D341Med (cell line): ENCODE measurements around the gene TMEM123.
"Not testable (repeated sequence)": the region's sequence is repeated elsewhere in the genome, so short reads cannot be mapped to it uniquely, and the experiment has no call there.

ENCODE experiments used
- DNase-seq: peaks from one replicate; pipeline ENCODE4 v3.0.0; 2012; ENCODE audit warnings: low spot score

The TMEM123 gene

DNA sequence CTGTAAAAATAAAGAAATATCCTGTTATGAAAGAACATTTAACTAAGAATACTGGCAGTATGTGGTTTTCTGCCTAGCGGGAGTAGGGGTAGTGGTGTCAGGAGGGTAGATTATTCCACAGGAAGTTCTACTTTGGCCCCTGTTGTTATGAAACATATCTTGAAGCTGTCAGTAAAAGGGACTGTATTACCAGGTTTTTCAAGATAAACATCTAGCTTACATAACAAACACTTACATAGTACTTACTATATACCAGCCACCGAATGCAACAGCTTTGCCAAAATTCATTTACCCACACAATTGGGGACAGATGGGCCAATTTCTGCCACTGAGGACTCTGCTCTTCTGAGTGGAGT, 3.7 kb downstream of the TMEM123 start:
- no peak for DNase-seq

DNA sequence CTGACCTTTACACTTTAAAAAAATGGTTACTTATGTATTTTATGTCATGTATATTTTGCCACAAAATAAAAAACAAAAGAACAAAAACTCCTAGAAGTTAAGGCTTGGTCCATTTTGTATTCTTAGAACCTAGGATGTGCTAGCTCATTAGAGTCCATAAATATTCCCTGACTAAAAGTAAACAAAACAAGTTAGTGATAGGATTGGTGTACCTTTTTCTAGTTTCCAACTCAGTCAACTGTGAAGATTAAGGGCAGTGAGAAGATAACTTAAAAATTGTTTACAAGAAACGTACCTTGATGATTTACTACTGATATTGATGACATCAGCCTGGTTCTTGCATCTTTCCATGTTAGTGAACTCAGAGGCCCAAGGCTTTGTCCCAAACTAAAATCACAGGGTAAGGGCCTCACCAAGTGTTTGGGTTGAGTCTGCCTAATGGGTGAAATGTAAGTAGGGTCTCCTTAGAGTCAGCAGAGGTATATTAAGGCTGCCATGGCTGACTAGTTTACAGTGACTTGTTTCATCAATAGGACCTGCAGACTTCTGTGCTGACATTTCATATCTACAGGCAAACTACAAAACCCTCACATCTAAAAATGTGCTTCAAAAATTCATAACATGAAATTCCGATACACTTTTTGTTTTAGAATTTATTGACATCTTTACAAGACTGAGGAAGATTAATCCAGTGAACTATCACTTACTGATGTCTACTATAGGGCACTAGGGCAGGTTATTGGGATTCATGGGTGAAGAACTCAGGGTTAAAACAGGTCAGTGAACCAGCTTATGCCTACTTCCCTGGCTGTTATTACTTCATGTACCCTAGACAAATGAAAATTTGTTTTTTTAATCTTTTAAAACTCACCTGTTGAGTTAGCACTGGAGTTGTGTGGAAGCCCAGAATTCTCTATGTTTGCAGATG, 4.4 kb downstream of the TMEM123 start:
- DNase-seq, result no peak

DNA sequence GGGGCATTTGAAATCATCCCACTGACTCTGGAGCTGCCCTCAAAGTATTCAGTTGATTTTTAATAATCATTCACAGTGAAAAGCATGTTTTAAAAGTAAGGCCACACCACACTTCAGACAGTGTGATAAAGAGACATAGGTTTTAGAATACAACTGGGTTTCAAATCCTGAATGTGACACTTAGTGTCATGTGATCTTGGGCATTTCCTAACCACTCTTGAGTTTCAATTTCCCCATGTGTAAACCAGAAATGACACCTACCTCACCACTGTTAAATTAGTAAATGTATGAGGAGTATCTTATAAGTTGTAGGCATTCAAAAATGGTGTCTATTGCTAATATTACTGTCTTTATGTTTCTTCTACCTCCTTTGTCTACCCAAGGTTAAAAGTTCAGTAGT, 5.4 kb downstream of the TMEM123 start:
- no peak for DNase-seq

DNA sequence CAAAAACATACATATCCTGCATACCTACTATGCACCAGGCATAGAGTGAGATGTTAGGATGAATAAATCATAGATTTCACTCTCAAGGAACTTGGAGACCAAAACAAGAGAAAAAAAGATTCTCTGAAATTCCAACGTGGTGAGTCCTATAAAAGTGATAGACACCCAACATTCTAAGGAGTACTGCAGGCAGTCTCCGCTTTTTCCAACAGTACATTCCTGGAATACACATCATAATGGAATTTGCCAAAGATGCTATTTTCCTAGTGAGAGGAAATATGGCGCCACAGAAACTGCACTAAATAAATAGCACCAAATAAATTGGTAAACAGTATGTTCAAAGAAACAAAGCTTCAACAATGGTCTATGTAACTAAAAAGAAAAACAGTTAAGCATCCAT, 6.0 kb downstream of the TMEM123 start:
- DNase-seq, result no peak

GRCh38 chr11:102444693-102445092, 7.9 kb downstream of the TMEM123 start:
- not testable (repeated sequence) for DNase-seq

- DNase-seq, result not testable (repeated sequence)
Measured at GRCh38 chr11:102444142-102444541, 8.4 kb downstream of the TMEM123 start.

- DNase-seq, result not testable (repeated sequence)
Measured at GRCh38 chr11:102439063-102439363, 13.6 kb downstream of the TMEM123 start.

DNA sequence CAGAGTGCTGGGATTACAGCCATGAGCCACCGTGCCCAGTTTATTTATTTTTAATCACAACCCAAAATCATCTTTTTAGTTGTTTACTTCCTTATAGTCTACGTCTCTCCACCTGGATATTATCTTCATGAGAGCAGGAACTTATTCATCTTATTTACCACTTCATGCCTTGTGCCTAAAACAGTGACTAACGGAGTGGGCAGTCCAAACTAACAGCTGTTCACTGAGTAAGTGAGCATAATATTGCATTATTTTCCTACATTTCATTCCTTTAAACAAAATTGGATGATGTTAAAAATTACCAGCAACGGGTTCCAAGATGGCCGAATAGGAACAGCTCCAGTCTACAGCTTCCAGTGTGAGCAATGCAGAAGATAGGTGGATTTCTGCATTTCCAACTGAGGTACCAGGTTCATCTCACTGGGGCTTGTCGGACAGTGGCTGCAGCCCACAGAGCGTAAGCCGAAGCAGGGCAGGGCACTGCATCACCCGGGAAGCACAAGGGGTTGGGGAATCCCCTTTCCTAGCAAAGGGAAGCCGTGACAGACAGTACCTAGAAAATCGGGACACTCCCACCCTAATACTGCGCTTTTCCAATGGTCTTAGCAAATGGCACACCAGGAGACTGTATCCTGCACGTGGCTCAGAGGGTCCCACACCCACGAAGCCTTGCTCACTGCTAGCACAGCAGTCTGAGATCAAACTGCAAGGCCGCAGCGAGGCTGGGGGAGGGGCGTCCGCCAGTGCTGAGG, 14.1 kb downstream of the TMEM123 start:
- no peak for DNase-seq

DNA sequence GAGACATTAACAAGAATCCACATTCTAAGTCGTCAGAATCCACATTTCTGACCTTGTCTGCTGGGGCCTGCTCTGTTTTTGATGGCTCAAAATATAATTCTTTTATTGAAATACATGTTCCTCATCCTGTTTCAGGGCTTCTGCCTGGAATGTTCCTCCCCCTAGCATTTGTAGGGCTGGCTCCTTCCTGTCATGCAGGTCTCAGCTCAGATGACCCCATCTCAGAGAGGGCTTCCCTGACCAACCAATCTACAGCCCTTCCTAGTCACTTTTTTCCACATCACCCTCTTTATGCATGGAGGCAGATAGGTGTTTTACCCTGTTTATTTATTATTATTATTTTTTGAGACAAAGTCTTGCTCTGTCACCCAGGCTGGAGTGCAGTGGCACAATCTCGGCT, 14.8 kb downstream of the TMEM123 start:
- no peak for DNase-seq

GRCh38 chr11:102436976-102437375, 15.6 kb downstream of the TMEM123 start:
- DNase-seq, result no peak

DNA sequence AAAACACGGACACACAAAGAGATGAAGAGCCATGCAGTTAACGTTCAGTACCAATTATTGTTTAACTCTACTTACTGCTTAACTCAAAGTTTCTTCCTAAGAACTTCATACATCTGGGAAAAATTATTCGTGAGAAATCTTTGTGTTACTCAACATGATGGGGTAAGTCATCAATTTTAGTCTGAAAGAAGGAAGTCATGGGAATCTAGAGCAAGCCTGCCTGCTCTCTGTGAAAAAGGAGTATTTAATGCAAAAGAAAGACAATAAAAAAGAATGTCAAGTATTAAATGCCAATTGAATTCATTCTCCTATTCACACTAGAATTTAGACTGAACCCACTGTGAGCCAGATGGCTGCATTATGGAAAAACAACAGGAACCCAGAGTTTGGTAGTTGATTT, 16.0 kb downstream of the TMEM123 start:
- no peak for DNase-seq

DNA sequence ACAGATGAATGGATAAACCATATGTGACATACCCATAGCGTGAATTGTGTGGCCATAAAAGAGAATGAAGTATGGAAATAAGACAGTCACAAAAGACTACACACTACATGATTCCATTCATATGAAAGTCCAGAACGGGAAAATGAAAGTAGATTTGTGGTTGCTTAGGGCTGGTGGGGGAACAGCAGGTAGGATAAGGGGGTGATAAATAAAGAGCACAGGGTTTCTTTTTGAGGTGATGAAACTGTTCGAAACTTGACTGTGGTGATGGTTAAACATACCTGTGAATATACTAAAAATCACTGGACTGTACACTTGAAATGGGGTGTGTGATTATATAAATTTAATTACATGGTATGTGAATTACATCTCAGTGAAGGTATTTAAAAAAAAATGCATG, 16.9 kb downstream of the TMEM123 start:
- no peak for DNase-seq

- not testable (repeated sequence) for DNase-seq
Measured at GRCh38 chr11:102433571-102433970, 19.0 kb downstream of the TMEM123 start.

DNA sequence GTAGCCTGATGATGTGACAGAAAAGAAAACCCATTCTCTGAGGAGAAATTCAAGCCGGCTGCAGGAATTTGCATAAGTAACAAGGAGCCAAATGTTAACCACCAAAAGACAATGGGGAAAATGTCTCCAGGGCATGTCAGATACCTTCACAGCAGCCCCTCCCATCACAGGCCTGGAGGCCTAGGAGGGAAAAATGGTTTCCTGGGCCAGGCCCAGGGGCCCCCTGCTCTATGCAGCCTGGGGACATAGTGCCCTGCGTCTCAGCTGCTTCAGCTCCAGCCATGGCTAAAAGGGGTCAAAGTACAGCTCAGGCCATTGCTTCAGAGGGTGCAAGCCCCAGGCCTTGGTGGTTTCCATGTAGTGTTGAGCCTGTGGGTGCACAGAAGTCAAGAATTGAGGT, 20.0 kb downstream of the TMEM123 start:
- DNase-seq, result not testable (repeated sequence)

DNA sequence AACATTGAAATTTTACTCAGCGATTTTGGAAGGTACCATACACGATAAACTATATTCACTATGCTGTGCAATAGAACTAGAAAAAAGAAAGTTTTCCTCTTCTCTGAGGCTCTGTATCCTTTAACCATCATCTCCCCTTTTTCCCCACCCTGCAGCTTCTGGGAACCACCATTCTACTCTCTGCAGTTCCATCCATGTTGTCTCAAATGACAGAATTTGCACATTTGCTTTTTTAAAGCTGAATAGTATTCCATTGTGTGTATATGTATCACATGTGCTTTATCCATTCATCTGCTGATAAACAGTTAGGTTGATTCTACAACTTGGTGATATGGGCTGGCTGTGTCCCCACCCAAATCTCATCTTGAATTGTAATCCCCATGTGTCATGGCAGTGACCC, 21.2 kb downstream of the TMEM123 start:
- DNase-seq, result no peak

DNA sequence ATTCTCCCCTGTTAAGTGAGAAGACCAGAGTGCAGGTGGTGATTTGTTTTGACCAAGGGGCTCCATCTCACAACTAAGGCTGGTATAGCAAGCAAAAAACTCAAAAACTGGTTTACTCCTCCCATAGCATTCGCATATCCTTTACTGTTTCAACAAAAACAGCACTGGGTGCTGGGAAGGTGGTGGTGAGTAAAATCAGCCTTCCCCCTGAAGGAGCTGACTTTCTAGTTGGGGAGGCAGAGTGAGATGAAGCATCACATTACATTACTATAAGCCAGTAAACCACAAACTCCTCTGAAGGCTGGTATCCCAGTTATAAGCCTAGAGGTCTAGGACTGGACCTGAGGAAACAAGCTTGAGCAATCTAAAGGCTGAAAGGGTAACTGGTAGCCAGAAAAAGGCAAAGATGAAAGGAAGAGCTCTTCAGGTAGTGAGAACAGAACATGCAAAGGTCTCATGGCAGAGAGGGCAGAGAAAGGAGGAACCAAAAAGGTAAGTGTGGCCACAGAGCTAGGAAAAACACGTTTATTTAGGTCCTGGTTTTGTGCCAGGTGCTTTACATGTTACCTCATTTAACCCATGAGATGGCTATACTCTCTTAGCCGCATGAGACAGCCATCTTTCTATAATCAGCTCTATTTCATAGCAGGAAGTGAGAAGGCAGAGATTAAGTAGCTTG, 22.3 kb downstream of the TMEM123 start:
- no peak for DNase-seq

GRCh38 chr11:102429691-102430090, 22.9 kb downstream of the TMEM123 start:
- DNase-seq, result no peak

- DNase-seq, result no peak
Measured at GRCh38 chr11:102429226-102429625, 23.3 kb downstream of the TMEM123 start.

DNA sequence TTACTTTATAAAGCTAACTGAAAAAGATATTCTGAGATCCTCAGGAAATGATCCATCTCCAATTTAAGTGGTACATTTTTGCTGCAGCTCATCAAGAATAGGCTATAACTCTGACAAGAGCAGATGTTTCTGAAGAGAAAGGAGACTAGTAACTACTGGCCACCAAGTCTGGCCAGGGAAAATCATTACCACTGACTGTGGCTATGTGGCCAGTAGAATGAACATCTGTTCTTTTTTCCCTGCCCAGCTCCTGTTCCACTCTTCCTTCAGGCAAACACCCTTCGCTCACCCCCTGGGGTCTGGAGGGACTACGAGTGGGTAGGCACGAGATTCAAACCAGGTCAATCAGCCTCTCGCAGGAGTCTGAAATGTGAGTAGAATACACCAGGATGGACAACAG, 23.9 kb downstream of the TMEM123 start:
- DNase-seq, result no peak

DNA sequence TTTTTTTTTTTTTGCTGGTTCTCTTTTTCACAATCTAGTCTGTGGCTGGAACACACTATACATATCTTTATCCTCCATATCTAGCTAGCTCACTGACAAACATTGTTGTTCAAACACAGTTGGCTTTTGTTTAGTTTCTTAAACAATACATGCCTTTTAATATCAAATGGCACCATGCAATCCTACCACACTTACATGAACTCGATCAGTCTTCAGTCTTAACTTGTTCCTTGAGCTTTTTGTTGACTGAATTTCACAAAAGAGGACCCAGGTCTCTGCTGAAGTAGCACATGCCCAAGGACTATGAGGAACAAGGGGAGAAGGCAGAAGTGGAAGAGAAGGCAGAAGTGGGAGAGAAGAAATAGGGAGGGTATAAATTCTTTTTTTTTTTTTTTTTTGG, 25.5 kb downstream of the TMEM123 start:
- no peak for DNase-seq

- DNase-seq, result no peak
Measured at GRCh38 chr11:102426570-102426969, 26.0 kb downstream of the TMEM123 start.

DNA sequence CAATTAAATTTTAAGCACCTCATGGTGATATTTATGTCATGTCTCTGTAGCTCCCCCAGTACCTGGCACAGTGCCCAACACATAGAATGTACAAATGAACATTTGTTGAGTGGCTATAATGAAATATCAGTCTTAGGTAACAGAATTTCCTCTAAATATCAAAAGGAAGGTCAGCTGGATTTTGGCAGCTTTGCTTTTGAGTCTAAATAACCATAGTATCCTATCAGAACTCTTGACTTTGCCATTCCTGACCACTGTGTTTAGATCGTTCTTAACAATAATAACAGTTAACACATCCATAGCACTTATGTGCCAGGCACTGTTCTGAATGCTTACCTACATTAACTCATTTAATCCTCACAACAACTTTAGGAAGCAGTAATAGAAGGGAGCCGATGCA, 26.6 kb downstream of the TMEM123 start:
- DNase-seq, result no peak

DNA sequence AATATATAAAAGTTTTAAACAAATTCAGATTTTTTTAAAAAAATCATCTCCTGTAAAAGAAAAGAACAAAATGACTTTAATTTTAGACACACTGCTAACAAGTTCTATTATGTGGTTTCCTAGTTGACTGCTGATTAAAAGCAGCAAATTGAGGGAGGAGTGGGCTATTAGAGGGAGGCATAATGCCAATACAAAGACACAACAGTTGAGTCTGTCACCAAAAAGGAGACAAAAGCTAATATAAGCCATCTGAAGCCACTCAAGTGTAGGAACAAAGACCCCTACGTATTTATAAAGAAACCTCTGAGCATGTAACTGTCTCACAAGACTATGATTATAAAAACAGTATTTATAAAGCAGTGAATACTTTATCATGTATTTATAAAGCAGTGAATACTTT, 28.6 kb downstream of the TMEM123 start:
- no peak for DNase-seq
